ENCODE measurements around the gene SECISBP2. TPM values are rescaled to one million over a fixed set of nuclear protein-coding genes. Genes with fewer than 3 reads are reported as not detected.

SECISBP2 gene
- total RNA-seq, 1 donor from 2014 or later = 47.3 TPM

- Histone ChIP-seq H3K4me3 (ENCODE audit: low read depth, low read length) (no peak overlapping the region), H3K36me3 (ENCODE audit: control insufficient read depth, insufficient read depth, low read length) (no peaks in the 10 kb centered on the region), H3K27me3 (ENCODE audit: control insufficient read depth, insufficient read depth, low read length) (no peaks in the 10 kb centered on the region)
- DNase-seq (ENCODE audit: low read depth) = no peak
- no peak for TF ChIP-seq CTCF (IDR thresholded peaks at IDR 0.05; ENCODE audit: insufficient read depth, low read length, poor library complexity, severe bottlenecking)
Observed at GRCh38 chr9:89305868-89306267, 12.4 kb upstream of the SECISBP2 start.

- no peak for DNase-seq (ENCODE audit: low read depth)
- no peak overlapping the region for H3K4me3 ChIP-seq (ENCODE audit: low read depth, low read length)
- no peaks in the 10 kb centered on the region for H3K36me3 ChIP-seq (ENCODE audit: control insufficient read depth, insufficient read depth, low read length)
- H3K27me3 ChIP-seq (ENCODE audit: control insufficient read depth, insufficient read depth, low read length) = no peaks in the 10 kb centered on the region
- TF ChIP-seq CTCF (IDR thresholded peaks at IDR 0.05; ENCODE audit: insufficient read depth, low read length, poor library complexity, severe bottlenecking) = no peak
Observed at GRCh38 chr9:89309166-89309565, 9.1 kb upstream of the SECISBP2 start.

GRCh38 chr9:89309608-89310474 lies 8.5 kb upstream of the SECISBP2 start:
- H3K36me3 ChIP-seq (ENCODE audit: control insufficient read depth, insufficient read depth, low read length) = no peaks in the 10 kb centered on the region
- peak overlapping the region; percentile 66 for H3K4me3 ChIP-seq (ENCODE audit: low read depth, low read length)
- no peak for DNase-seq (ENCODE audit: low read depth)
- H3K27me3 ChIP-seq (ENCODE audit: control insufficient read depth, insufficient read depth, low read length) = no peaks in the 10 kb centered on the region
- TF ChIP-seq CTCF (IDR thresholded peaks at IDR 0.05; ENCODE audit: insufficient read depth, low read length, poor library complexity, severe bottlenecking) = no peak

- TF ChIP-seq CTCF (IDR thresholded peaks at IDR 0.05; ENCODE audit: insufficient read depth, low read length, poor library complexity, severe bottlenecking) = no peak
- H3K27me3 ChIP-seq (ENCODE audit: control insufficient read depth, insufficient read depth, low read length) = no peaks in the 10 kb centered on the region
- peak; percentile 99 for DNase-seq (ENCODE audit: low read depth)
- H3K4me3 ChIP-seq (ENCODE audit: low read depth, low read length) = peak within 1 kb of the TSS; percentile 97
- no peaks in the 10 kb centered on the region for H3K36me3 ChIP-seq (ENCODE audit: control insufficient read depth, insufficient read depth, low read length)
Observed at GRCh38 chr9:89310475-89311345, 7.6 kb upstream of the SECISBP2 start, which contains the start of gene CKS2. Gene CKS2, plus strand, starts transcription at chr9:89311195. Its CDS starts 98 bp downstream, at chr9:89311293.

GRCh38 chr9:89311346-89312221 lies 6.7 kb upstream of the SECISBP2 start:
- DNase-seq (ENCODE audit: low read depth) = no peak
- Histone ChIP-seq H3K27me3 (ENCODE audit: control insufficient read depth, insufficient read depth, low read length) (no peaks in the 10 kb centered on the region), H3K36me3 (ENCODE audit: control insufficient read depth, insufficient read depth, low read length) (no peaks in the 10 kb centered on the region), H3K4me3 (ENCODE audit: low read depth, low read length) (peak overlapping the region; percentile 97)
- TF ChIP-seq CTCF (IDR thresholded peaks at IDR 0.05; ENCODE audit: insufficient read depth, low read length, poor library complexity, severe bottlenecking) = no peak

All from kidney epithelial cell (primary cell).